Fibroblast of lung (primary cell): ENCODE data around the gene CACNA1A. TPM values are rescaled to one million over a fixed set of nuclear protein-coding genes. Genes with fewer than 3 reads are reported as not detected.

Experiments used
- DNase-seq, 2 donors: peaks; one replicate each; pipeline versions ENCODE4 v3.0.0 to v3.0.0-alpha.2; 2010; ENCODE audit warnings: low read depth in 2 of 2
- H2AFZ ChIP-seq: 2 replicates; pipeline ENCODE4 v1.5.1; 2012; ENCODE audit warnings: low read length, control low read depth, inconsistent platforms
- H3K27ac ChIP-seq: 2 replicates; pipeline ENCODE4 v1.5.1; 2011; ENCODE audit warnings: low read length, control low read depth; ENCODE audit not compliant: insufficient read depth
- H3K27me3 ChIP-seq: 2 replicates; pipeline ENCODE4 v1.5.1; 2011; ENCODE audit warnings: mild to moderate bottlenecking, low read length; ENCODE audit not compliant: control insufficient read depth, insufficient read depth
- H3K36me3 ChIP-seq: 2 replicates; pipeline ENCODE4 v1.5.1; 2011; ENCODE audit warnings: low read length; ENCODE audit not compliant: control insufficient read depth, insufficient read depth
- H3K4me1 ChIP-seq: 2 replicates; pipeline ENCODE4 v1.5.1; 2011; ENCODE audit warnings: low read length; ENCODE audit not compliant: control insufficient read depth, insufficient read depth; ENCODE audit errors: extremely low read depth
- H3K4me2 ChIP-seq: 2 replicates; pipeline ENCODE4 v1.5.1; 2011; ENCODE audit warnings: low read length, control low read depth; ENCODE audit not compliant: insufficient read depth; ENCODE audit errors: extremely low read depth
- H3K4me3 ChIP-seq, 4 experiments: fragments of 200-600 bp in 1 of 4; sonication (generic) in 1 of 4; replicated peaks in 1 of 4; 2 replicates each; pipeline ENCODE4 v1.5.1; 2011 to 2016; ENCODE audit warnings: low read length in 4 of 4, low read depth in 3 of 4, mild to moderate bottlenecking in 3 of 4, control low read depth in 2 of 4, inconsistent platforms in 1 of 4, mixed read lengths in 1 of 4; ENCODE audit not compliant: insufficient read depth in 1 of 4; ENCODE audit errors: control extremely low read depth in 1 of 4
- H3K79me2 ChIP-seq: 2 replicates; pipeline ENCODE4 v1.5.1; 2012; ENCODE audit warnings: mild to moderate bottlenecking, low read length, inconsistent platforms; ENCODE audit not compliant: control insufficient read depth, insufficient read depth
- H3K9ac ChIP-seq: 2 replicates; pipeline ENCODE4 v1.5.1; 2011; ENCODE audit warnings: mild to moderate bottlenecking, low read length, control low read depth; ENCODE audit not compliant: insufficient read depth
- H3K9me3 ChIP-seq: 2 replicates; pipeline ENCODE4 v1.5.1; 2012; ENCODE audit warnings: low read depth, low read length; ENCODE audit not compliant: control insufficient read depth, insufficient read depth
- H4K20me1 ChIP-seq: 2 replicates; pipeline ENCODE4 v1.5.1; 2011; ENCODE audit warnings: low read length; ENCODE audit not compliant: control insufficient read depth, insufficient read depth; ENCODE audit errors: extremely low read depth
- EZH2 ChIP-seq: IDR thresholded peaks from 2 replicates; pipeline ENCODE4 v1.5.1; 2012; ENCODE audit warnings: low read length, control low read depth, mild to moderate bottlenecking; ENCODE audit errors: missing control alignments
- polyA plus RNA-seq, 2 donors: library from polyadenylated mRNA; depleted of rRNA in 1 of 2; stranded (reverse) in 1 of 2; unstranded in 1 of 2; fragments of >200 nt; gene quantifications; 2 replicates each; pipeline ENCODE4 v1.2.1, GENCODE V29; 2011 to 2012; ENCODE audit warnings: missing spikeins in 1 of 2
- total RNA-seq: library from RNA; depleted of rRNA; stranded (reverse); fragments of >200 nt; gene quantifications from 2 replicates; pipeline ENCODE4 v1.2.1, GENCODE V29; 2014
- TF ChIP-seq, protein P1 (sequence below), 2 donors: IDR thresholded peaks in 1 of 2; conservative IDR thresholded peaks in 1 of 2; 1 replicate in 1 of 2; 2 replicates in 1 of 2; pipeline ENCODE4 v1.5.1; 2011 to 2012; ENCODE audit warnings: low read length in 2 of 2, control low read depth in 1 of 2, inconsistent platforms in 1 of 2, low read depth in 1 of 2, mild to moderate bottlenecking in 1 of 2

The CACNA1A gene
- total and polyA plus RNA-seq, 2 donors (not counting 1 experiment from before 2014, with no cell fraction given) = 0.96 to 9.7 TPM

DNA sequence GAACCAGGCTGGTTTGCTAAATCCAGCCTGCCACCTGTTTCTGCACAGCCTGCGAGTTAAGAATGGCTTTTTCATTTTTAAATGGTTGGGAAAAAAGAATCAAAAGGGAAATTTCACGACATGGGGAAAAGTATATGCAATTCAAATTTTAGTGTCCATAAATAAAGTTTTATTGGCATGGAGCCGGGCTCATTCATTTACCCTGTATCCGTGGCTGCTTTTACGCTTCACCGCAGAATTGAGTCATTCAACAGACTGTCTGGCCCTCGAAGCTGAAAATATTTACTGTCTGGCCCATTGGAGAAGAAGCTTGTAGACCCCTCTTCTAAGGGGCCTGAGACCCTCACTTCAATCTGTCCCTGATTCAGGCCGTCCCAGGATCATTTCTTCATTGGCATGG lies 329.9 kb downstream of the CACNA1A start:
- Histone ChIP-seq H4K20me1 (no peaks in the 10 kb centered on the region), H3K9me3 (no peaks in the 10 kb centered on the region), H3K36me3 (no peaks in the 10 kb centered on the region), H2AFZ (no peak overlapping the region), H3K4me2 (no peak overlapping the region), H3K79me2 (no peaks in the 10 kb centered on the region), H3K27ac (no peak overlapping the region), H3K9ac (no peak overlapping the region), H3K27me3 (no peaks in the 10 kb centered on the region), H3K4me1 (peaks cover 13% of the 10 kb centered on the region), H3K4me3 (no peak overlapping the region)
- DNase-seq = peak in 1 of 2 donors; percentile 79
- TF ChIP-seq, protein P1, sequence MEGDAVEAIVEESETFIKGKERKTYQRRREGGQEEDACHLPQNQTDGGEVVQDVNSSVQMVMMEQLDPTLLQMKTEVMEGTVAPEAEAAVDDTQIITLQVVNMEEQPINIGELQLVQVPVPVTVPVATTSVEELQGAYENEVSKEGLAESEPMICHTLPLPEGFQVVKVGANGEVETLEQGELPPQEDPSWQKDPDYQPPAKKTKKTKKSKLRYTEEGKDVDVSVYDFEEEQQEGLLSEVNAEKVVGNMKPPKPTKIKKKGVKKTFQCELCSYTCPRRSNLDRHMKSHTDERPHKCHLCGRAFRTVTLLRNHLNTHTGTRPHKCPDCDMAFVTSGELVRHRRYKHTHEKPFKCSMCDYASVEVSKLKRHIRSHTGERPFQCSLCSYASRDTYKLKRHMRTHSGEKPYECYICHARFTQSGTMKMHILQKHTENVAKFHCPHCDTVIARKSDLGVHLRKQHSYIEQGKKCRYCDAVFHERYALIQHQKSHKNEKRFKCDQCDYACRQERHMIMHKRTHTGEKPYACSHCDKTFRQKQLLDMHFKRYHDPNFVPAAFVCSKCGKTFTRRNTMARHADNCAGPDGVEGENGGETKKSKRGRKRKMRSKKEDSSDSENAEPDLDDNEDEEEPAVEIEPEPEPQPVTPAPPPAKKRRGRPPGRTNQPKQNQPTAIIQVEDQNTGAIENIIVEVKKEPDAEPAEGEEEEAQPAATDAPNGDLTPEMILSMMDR (conservative IDR thresholded peaks at IDR 0.05 in 1 of 2, IDR thresholded peaks at IDR 0.05 in 1 of 2; ENCODE audit: low read depth in 1 of 2, low read length in 2 of 2) = no peak
- no peak for TF ChIP-seq EZH2

DNA sequence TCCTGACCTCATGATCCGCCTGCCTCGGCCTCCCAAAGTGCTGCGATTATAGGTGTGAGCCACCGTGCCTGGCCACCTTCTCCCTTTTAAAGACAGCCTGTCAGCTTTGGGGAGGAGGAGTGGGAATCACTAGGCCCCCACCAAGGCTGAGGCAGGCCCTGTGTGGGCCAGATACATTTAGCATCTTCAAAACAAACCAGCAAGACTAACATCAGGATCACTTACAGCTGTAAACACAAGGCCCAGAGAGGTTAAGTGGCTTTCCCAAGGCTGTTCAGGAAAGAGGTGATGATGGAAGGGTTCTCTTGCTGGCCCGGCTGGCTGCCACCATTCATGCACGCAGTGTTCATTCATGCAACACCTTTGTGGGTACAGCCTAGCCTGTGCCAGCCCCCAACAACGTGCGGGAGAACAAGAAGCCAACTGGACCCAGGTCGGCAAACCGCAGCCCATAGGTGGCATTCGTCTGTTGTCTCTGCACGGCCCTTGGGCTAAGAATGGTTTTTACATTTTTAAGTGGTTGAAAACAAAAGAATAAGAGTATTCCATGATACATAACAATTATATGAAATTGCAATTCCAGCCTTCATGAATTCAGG lies 333.0 kb downstream of the CACNA1A start:
- Histone ChIP-seq H3K79me2 (no peaks in the 10 kb centered on the region), H3K9me3 (no peaks in the 10 kb centered on the region), H4K20me1 (no peaks in the 10 kb centered on the region), H3K4me1 (peaks cover 23% of the 10 kb centered on the region), H3K4me3 (no peak overlapping the region), H3K27me3 (no peaks in the 10 kb centered on the region), H2AFZ (peak overlapping the region; percentile 14), H3K4me2 (no peak overlapping the region), H3K36me3 (no peaks in the 10 kb centered on the region), H3K9ac (no peak overlapping the region), H3K27ac (peak overlapping the region; percentile 75)
- no peak for TF ChIP-seq EZH2
- TF ChIP-seq, protein P1 (conservative IDR thresholded peaks at IDR 0.05 in 1 of 2, IDR thresholded peaks at IDR 0.05 in 1 of 2; ENCODE audit: low read depth in 1 of 2, low read length in 2 of 2) = no peak
- no peak for DNase-seq

DNA sequence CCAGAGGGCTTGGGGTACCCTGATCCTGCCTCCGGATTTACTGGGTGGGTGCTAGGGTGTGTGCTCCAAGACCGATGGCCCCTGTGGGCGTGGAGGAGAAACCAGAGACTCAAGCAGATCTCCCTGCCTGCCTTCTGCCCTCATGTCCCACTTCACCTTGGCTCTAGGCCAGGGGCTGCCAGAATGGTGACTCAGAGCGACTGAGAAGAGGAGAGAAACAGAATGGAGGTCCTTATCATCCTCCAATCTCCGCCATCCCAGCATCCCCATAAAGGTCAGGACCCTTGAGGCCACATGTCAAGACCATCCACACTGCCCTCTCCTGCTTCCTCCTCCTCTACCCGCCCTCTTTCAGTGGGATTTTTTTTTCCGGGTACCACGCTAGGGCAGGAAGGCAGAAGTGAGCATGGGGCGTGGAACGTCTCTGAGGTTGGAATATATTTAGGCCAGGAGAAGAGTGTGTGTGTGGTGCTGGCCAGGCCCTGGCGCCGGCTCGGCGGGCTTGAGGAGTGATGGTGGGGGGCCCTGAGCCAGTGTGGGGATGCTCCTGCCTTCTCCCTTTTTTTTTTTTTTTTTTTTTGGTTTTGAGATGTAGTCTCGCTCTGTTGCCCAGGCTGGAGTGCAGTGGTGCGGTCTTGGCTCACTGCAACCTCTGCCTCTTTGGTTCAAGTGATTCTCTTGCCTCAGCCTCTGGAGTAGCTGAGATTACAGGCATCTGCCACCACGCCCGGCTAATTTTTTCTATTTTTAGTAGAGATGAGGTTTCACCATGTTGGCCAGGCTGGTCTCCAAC lies 333.7 kb downstream of the CACNA1A start:
- TF ChIP-seq, protein P1 (conservative IDR thresholded peaks at IDR 0.05 in 1 of 2, IDR thresholded peaks at IDR 0.05 in 1 of 2; ENCODE audit: low read depth in 1 of 2, low read length in 2 of 2) = no peak
- no peak for TF ChIP-seq EZH2
- Histone ChIP-seq H3K4me3 (no peak overlapping the region), H3K27ac (peak overlapping the region; percentile 75), H3K4me2 (peak overlapping the region; percentile 58), H3K36me3 (no peaks in the 10 kb centered on the region), H4K20me1 (no peaks in the 10 kb centered on the region), H2AFZ (peak overlapping the region; percentile 57), H3K27me3 (no peaks in the 10 kb centered on the region), H3K9me3 (no peaks in the 10 kb centered on the region), H3K4me1 (peaks cover 26% of the 10 kb centered on the region), H3K9ac (no peak overlapping the region), H3K79me2 (no peaks in the 10 kb centered on the region)
- DNase-seq = peak; percentile 85 to 87
